GM23338 (cell line): ENCODE results near the gene WNK2. TPM values are rescaled to one million over a fixed set of nuclear protein-coding genes. Genes with fewer than 3 reads are reported as not detected.

ENCODE experiments used
- ATAC-seq: fragments of 200-7000 bp; cut with Tn5 transposase; 3 replicates; pipeline ENCODE4 v1.9.1; 2020
- DNase-seq: peaks from one replicate; pipeline ENCODE4 v3.0.0-alpha.2; 2015; ENCODE audit warnings: low spot score
- H2AFZ ChIP-seq: fragments of 200-600 bp; sonication (generic); 2 replicates; pipeline ENCODE4 v1.8.0; 2016; ENCODE audit warnings: antibody characterized with exemption, mild to moderate bottlenecking, moderate library complexity
- H3F3A ChIP-seq: fragments of 200-600 bp; sonication (generic); replicated peaks from 2 replicates; pipeline ENCODE4 v1.8.0; 2017; ENCODE audit warnings: antibody characterized with exemption, mixed run types, low read depth
- H3K27ac ChIP-seq: fragments of 200-600 bp; sonication (generic); 2 replicates; pipeline ENCODE4 v1.6.1; 2016; ENCODE audit warnings: low read depth
- H3K27me3 ChIP-seq: fragments of 200-600 bp; sonication (generic); 2 replicates; pipeline ENCODE4 v1.8.0; 2016; ENCODE audit warnings: mild to moderate bottlenecking, mixed run types, moderate library complexity; ENCODE audit not compliant: insufficient read depth
- H3K36me3 ChIP-seq: fragments of 200-600 bp; sonication (generic); 2 replicates; pipeline ENCODE4 v1.8.0; 2016; ENCODE audit warnings: mild to moderate bottlenecking; ENCODE audit not compliant: insufficient read depth
- H3K4me1 ChIP-seq: fragments of 200-600 bp; sonication (generic); 2 replicates; pipeline ENCODE4 v1.8.0; 2016; ENCODE audit warnings: mild to moderate bottlenecking, moderate library complexity; ENCODE audit not compliant: insufficient read depth
- H3K4me2 ChIP-seq: fragments of 200-600 bp; sonication (generic); 2 replicates; pipeline ENCODE4 v1.7.1; 2017; ENCODE audit warnings: mixed run types
- H3K4me3 ChIP-seq: fragments of 200-600 bp; sonication (generic); 2 replicates; pipeline ENCODE4 v1.6.1; 2016; ENCODE audit warnings: mixed run types
- H3K79me2 ChIP-seq: fragments of 200-600 bp; sonication (generic); replicated peaks from 2 replicates; pipeline ENCODE4 v1.8.0; 2017; ENCODE audit warnings: mild to moderate bottlenecking; ENCODE audit not compliant: insufficient read depth
- H3K9me2 ChIP-seq: fragments of 200-600 bp; sonication (generic); 2 replicates; pipeline ENCODE4 v1.8.0; 2017; ENCODE audit not compliant: insufficient read depth
- H4K20me1 ChIP-seq: fragments of 200-600 bp; sonication (generic); replicated peaks from 2 replicates; pipeline ENCODE4 v1.8.0; 2017; ENCODE audit warnings: mild to moderate bottlenecking; ENCODE audit not compliant: insufficient read depth
- H3K27ac Mint-ChIP-seq: 2 replicates; pipeline ENCODE4 v1.8.0; 2020; ENCODE audit warnings: inconsistent platforms, mild to moderate bottlenecking, moderate library complexity, mixed read lengths
- H3K27me3 Mint-ChIP-seq: 3 replicates; pipeline ENCODE4 v1.8.0; 2022; ENCODE audit warnings: low read depth, mild to moderate bottlenecking, moderate library complexity, mixed read lengths, inconsistent platforms; ENCODE audit not compliant: insufficient read depth, poor library complexity
- H3K36me3 Mint-ChIP-seq: 3 replicates; pipeline ENCODE4 v1.8.0; 2021; ENCODE audit warnings: low read depth, mild to moderate bottlenecking, inconsistent platforms, moderate library complexity, mixed read lengths
- H3K4me1 Mint-ChIP-seq: 3 replicates; pipeline ENCODE4 v1.8.0; 2020; ENCODE audit warnings: mild to moderate bottlenecking, inconsistent platforms, mixed read lengths
- H3K4me3 Mint-ChIP-seq: 3 replicates; pipeline ENCODE4 v1.8.0; 2021; ENCODE audit warnings: moderate library complexity, mild to moderate bottlenecking, inconsistent platforms, mixed read lengths
- H3K9me3 Mint-ChIP-seq: 3 replicates; pipeline ENCODE4 v1.8.0; 2020; ENCODE audit warnings: moderate library complexity, mild to moderate bottlenecking, inconsistent platforms, mixed read lengths
- EZH2 ChIP-seq: fragments of 200-600 bp; sonication (generic); IDR thresholded peaks from one replicate; pipeline ENCODE4 v1.8.0; 2017; ENCODE audit warnings: antibody characterized with exemption, mild to moderate bottlenecking, low read depth; ENCODE audit not compliant: unreplicated experiment
- EZH2phosphoT487 ChIP-seq: fragments of 200-600 bp; sonication (generic); IDR thresholded peaks from one replicate; pipeline ENCODE4 v1.8.1; 2018; ENCODE audit warnings: antibody characterized with exemption; ENCODE audit not compliant: unreplicated experiment
- JUNB ChIP-seq: IDR thresholded peaks from one replicate; pipeline ENCODE4 v1.6.1; 2016; ENCODE audit warnings: antibody characterized with exemption; ENCODE audit not compliant: unreplicated experiment
- NANOG ChIP-seq: IDR thresholded peaks from 2 replicates; pipeline ENCODE4 v1.6.1; 2016; ENCODE audit warnings: antibody characterized with exemption, borderline replicate concordance
- STAT1 ChIP-seq: IDR thresholded peaks from one replicate; pipeline ENCODE4 v1.6.1; 2016; ENCODE audit warnings: antibody characterized with exemption; ENCODE audit not compliant: unreplicated experiment
- ZNF114 ChIP-seq: fragments of 250-450 bp; sonication (Bioruptor Pico); IDR thresholded peaks from 2 replicates; pipeline ENCODE4 v1.5.0; 2020; ENCODE audit warnings: mild to moderate bottlenecking, moderate library complexity
- polyA plus RNA-seq: library from polyadenylated mRNA; unstranded; fragments of >200 nt; fragmentation: Nextera tagmentation; extraction: Ambion mirVana; gene quantifications from 2 replicates; pipeline ENCODE4 v1.2.1, GENCODE V29; 2016
- total RNA-seq: library from RNA; depleted of rRNA; stranded (reverse); fragments of >200 nt; shearing (Covaris generic); gene quantifications from 2 replicates; pipeline ENCODE4 v1.2.3, GENCODE V29; 2014
- TF ChIP-seq, protein P1 (sequence below), 2 experiments: fragments of 200-600 bp in 1 of 2; sonication (generic) in 1 of 2; conservative IDR thresholded peaks; 2 replicates each; pipeline versions ENCODE4 v1.5.1 to v1.6.1; 2016 to 2017; ENCODE audit warnings: antibody characterized with exemption in 2 of 2, low read depth in 2 of 2, mild to moderate bottlenecking in 2 of 2, moderate library complexity in 1 of 2
- TF ChIP-seq, protein P2 (sequence below): IDR thresholded peaks from one replicate; pipeline ENCODE4 v1.6.1; 2018; ENCODE audit warnings: antibody characterized with exemption; ENCODE audit not compliant: unreplicated experiment
- TF ChIP-seq, protein P3 (sequence below): fragments of 250-450 bp; sonication (Bioruptor Pico); IDR thresholded peaks from 2 replicates; pipeline ENCODE4 v1.5.0; 2020; ENCODE audit warnings: mild to moderate bottlenecking, moderate library complexity
- TF ChIP-seq, protein P4 (sequence below): IDR thresholded peaks from 2 replicates; pipeline ENCODE4 v1.6.1; 2016; ENCODE audit warnings: antibody characterized with exemption

WNK2 gene
- total and polyA plus RNA-seq, 2 experiments from 2014 or later = 56.4 to 102 TPM

DNA sequence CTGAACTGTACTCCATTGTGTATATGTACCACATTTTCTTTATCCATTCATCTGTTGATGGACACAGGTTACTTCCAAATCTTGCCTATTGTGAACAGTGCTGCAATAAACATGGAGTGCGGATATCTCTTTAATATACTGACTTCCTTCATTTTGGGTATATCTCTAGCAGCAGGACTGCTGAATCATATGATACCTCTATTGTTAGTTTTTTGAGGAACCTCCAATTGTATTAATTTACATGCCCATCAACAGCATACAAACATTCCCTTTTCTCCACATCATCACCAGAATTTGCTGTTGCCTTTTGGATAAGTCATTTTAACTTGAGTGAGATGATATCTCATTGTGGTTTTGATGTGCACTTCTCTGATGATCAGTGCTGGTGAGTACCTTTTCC lies 185.7 kb downstream of the WNK2 start:
- Histone ChIP-seq H3K4me1 (peaks cover 2% of the 10 kb centered on the region; the same call in 1 of the 2 replicates), H3K27me3 (peaks cover 28% of the 10 kb centered on the region), H2AFZ (no peak overlapping the region), H3K36me3 (no peaks in the 10 kb centered on the region), H3K9me2 (no peaks in the 10 kb centered on the region; the same call in 1 of the 2 replicates), H4K20me1 (no peaks in the 10 kb centered on the region), H3K79me2 (no peaks in the 10 kb centered on the region), H3K27ac (no peak overlapping the region), H3F3A (no peaks in the 10 kb centered on the region), H3K4me2 (no peak overlapping the region), H3K4me3 (no peak overlapping the region)
- Mint-ChIP-seq H3K9me3 (peaks cover 13% of the 10 kb centered on the region), H3K27me3 (peaks cover 7% of the 10 kb centered on the region), H3K27ac (no peak overlapping the region), H3K4me3 (no peak overlapping the region), H3K36me3 (peaks cover 8% of the 10 kb centered on the region; the same call in 2 of the 3 replicates), H3K4me1 (no peaks in the 10 kb centered on the region)
- TF ChIP-seq JUNB = no peak
- TF ChIP-seq NANOG = no peak
- TF ChIP-seq ZNF114 (CRISPR knock-in tag) = no peak
- TF ChIP-seq, protein P1, sequence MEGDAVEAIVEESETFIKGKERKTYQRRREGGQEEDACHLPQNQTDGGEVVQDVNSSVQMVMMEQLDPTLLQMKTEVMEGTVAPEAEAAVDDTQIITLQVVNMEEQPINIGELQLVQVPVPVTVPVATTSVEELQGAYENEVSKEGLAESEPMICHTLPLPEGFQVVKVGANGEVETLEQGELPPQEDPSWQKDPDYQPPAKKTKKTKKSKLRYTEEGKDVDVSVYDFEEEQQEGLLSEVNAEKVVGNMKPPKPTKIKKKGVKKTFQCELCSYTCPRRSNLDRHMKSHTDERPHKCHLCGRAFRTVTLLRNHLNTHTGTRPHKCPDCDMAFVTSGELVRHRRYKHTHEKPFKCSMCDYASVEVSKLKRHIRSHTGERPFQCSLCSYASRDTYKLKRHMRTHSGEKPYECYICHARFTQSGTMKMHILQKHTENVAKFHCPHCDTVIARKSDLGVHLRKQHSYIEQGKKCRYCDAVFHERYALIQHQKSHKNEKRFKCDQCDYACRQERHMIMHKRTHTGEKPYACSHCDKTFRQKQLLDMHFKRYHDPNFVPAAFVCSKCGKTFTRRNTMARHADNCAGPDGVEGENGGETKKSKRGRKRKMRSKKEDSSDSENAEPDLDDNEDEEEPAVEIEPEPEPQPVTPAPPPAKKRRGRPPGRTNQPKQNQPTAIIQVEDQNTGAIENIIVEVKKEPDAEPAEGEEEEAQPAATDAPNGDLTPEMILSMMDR (conservative IDR thresholded peaks at IDR 0.05; ENCODE audit: low read depth in 2 of 2) = no peak
- TF ChIP-seq, protein P2, sequence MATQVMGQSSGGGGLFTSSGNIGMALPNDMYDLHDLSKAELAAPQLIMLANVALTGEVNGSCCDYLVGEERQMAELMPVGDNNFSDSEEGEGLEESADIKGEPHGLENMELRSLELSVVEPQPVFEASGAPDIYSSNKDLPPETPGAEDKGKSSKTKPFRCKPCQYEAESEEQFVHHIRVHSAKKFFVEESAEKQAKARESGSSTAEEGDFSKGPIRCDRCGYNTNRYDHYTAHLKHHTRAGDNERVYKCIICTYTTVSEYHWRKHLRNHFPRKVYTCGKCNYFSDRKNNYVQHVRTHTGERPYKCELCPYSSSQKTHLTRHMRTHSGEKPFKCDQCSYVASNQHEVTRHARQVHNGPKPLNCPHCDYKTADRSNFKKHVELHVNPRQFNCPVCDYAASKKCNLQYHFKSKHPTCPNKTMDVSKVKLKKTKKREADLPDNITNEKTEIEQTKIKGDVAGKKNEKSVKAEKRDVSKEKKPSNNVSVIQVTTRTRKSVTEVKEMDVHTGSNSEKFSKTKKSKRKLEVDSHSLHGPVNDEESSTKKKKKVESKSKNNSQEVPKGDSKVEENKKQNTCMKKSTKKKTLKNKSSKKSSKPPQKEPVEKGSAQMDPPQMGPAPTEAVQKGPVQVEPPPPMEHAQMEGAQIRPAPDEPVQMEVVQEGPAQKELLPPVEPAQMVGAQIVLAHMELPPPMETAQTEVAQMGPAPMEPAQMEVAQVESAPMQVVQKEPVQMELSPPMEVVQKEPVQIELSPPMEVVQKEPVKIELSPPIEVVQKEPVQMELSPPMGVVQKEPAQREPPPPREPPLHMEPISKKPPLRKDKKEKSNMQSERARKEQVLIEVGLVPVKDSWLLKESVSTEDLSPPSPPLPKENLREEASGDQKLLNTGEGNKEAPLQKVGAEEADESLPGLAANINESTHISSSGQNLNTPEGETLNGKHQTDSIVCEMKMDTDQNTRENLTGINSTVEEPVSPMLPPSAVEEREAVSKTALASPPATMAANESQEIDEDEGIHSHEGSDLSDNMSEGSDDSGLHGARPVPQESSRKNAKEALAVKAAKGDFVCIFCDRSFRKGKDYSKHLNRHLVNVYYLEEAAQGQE = no peak
- no peak for TF ChIP-seq STAT1
- no peak for TF ChIP-seq EZH2
- no peak for TF ChIP-seq EZH2phosphoT487
- TF ChIP-seq, protein P3, sequence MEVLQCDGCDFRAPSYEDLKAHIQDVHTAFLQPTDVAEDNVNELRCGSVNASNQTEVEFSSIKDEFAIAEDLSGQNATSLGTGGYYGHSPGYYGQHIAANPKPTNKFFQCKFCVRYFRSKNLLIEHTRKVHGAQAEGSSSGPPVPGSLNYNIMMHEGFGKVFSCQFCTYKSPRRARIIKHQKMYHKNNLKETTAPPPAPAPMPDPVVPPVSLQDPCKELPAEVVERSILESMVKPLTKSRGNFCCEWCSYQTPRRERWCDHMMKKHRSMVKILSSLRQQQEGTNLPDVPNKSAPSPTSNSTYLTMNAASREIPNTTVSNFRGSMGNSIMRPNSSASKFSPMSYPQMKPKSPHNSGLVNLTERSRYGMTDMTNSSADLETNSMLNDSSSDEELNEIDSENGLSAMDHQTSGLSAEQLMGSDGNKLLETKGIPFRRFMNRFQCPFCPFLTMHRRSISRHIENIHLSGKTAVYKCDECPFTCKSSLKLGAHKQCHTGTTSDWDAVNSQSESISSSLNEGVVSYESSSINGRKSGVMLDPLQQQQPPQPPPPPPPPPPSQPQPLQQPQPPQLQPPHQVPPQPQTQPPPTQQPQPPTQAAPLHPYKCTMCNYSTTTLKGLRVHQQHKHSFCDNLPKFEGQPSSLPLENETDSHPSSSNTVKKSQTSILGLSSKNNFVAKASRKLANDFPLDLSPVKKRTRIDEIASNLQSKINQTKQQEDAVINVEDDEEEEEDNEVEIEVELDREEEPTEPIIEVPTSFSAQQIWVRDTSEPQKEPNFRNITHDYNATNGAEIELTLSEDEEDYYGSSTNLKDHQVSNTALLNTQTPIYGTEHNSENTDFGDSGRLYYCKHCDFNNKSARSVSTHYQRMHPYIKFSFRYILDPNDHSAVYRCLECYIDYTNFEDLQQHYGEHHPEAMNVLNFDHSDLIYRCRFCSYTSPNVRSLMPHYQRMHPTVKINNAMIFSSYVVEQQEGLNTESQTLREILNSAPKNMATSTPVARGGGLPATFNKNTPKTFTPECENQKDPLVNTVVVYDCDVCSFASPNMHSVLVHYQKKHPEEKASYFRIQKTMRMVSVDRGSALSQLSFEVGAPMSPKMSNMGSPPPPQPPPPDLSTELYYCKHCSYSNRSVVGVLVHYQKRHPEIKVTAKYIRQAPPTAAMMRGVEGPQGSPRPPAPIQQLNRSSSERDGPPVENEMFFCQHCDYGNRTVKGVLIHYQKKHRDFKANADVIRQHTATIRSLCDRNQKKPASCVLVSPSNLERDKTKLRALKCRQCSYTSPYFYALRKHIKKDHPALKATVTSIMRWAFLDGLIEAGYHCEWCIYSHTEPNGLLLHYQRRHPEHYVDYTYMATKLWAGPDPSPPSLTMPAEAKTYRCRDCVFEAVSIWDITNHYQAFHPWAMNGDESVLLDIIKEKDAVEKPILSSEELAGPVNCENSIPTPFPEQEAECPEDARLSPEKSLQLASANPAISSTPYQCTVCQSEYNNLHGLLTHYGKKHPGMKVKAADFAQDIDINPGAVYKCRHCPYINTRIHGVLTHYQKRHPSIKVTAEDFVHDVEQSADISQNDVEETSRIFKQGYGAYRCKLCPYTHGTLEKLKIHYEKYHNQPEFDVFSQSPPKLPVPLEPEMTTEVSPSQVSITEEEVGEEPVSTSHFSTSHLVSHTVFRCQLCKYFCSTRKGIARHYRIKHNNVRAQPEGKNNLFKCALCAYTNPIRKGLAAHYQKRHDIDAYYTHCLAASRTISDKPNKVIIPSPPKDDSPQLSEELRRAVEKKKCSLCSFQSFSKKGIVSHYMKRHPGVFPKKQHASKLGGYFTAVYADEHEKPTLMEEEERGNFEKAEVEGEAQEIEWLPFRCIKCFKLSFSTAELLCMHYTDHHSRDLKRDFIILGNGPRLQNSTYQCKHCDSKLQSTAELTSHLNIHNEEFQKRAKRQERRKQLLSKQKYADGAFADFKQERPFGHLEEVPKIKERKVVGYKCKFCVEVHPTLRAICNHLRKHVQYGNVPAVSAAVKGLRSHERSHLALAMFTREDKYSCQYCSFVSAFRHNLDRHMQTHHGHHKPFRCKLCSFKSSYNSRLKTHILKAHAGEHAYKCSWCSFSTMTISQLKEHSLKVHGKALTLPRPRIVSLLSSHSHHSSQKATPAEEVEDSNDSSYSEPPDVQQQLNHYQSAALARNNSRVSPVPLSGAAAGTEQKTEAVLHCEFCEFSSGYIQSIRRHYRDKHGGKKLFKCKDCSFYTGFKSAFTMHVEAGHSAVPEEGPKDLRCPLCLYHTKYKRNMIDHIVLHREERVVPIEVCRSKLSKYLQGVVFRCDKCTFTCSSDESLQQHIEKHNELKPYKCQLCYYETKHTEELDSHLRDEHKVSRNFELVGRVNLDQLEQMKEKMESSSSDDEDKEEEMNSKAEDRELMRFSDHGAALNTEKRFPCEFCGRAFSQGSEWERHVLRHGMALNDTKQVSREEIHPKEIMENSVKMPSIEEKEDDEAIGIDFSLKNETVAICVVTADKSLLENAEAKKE (CRISPR knock-in tag) = no peak
- TF ChIP-seq, protein P4, sequence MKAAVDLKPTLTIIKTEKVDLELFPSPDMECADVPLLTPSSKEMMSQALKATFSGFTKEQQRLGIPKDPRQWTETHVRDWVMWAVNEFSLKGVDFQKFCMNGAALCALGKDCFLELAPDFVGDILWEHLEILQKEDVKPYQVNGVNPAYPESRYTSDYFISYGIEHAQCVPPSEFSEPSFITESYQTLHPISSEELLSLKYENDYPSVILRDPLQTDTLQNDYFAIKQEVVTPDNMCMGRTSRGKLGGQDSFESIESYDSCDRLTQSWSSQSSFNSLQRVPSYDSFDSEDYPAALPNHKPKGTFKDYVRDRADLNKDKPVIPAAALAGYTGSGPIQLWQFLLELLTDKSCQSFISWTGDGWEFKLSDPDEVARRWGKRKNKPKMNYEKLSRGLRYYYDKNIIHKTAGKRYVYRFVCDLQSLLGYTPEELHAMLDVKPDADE = no peak
- no peak for ATAC-seq
- DNase-seq = no peak
